ENCODE measurements around the gene TMEM151B.

The TMEM151B gene

DNA sequence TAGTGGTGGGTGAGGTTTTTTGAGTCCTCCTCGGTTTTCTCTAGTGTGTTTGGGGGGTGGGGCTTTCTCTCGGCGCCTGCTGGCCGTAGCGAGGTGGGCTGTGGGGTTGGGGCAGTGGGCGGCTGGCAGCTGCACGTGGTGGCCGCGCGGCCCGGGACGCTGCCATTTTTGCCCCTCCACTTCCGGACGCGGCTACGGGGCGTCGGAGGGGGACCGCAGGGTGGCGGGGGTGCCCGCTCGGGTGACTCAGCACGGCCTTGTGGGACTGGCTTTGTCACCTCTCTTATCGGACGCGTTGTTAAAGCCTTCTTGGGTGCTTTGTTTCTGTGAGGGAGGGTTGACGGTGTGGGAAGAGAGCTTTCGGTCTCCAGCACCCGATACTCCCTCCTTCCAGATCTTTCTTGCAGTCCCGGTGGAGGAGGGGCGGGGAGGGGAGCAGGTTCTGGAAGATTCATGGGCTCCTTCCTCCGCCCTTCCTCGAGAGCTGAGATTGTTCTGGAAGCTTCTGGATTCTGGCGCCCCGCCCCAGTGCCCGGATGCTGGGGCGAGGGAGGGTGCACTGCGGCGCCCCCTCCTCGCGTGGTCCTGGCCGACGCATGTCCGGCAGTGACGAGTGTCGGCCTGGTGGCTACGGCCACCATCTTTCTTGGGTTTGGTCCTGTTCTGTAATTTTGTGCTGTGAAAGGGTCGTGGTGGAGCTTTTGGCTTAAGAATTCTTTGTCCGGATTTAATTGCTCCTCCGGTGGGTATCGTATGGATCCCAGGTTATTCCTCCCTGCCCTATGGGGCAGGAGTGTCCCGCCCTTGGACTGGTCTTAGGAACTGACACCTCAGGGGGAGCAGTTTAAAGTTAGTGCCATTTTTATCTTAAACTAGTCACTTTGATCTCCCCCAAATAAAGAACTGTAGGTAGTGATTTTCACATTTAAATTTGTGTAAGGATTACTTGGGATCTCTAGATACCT lies 22.6 kb upstream of the TMEM151B start:
- Histone ChIP-seq H3K4me1 (ENCODE audit: low read length) (peaks cover 22% of the 10 kb centered on the region), H3K27me3 (ENCODE audit: low read depth, low read length) (no peaks in the 10 kb centered on the region), H3K9ac (ENCODE audit: low read length) (peak overlapping the region; percentile 99), H4K20me1 (ENCODE audit: insufficient read depth, low read length) (peaks cover 50% of the 10 kb centered on the region), H3K9me3 (ENCODE audit: insufficient read depth, low read length) (no peaks in the 10 kb centered on the region), H3K4me2 (ENCODE audit: low read length) (peak overlapping the region; percentile 93), H3K4me3 (ENCODE audit: low read length) (peak overlapping the region; percentile 92), H3K27ac (ENCODE audit: low read length) (peak overlapping the region; percentile 87), H3K36me3 (replicated peaks; ENCODE audit: low read depth, low read length) (peaks cover 52% of the 10 kb centered on the region), H2AFZ (ENCODE audit: low read depth, low read length) (no peak overlapping the region), H3K79me2 (ENCODE audit: low read length) (peaks cover 66% of the 10 kb centered on the region)
- TF ChIP-seq, protein P1, sequence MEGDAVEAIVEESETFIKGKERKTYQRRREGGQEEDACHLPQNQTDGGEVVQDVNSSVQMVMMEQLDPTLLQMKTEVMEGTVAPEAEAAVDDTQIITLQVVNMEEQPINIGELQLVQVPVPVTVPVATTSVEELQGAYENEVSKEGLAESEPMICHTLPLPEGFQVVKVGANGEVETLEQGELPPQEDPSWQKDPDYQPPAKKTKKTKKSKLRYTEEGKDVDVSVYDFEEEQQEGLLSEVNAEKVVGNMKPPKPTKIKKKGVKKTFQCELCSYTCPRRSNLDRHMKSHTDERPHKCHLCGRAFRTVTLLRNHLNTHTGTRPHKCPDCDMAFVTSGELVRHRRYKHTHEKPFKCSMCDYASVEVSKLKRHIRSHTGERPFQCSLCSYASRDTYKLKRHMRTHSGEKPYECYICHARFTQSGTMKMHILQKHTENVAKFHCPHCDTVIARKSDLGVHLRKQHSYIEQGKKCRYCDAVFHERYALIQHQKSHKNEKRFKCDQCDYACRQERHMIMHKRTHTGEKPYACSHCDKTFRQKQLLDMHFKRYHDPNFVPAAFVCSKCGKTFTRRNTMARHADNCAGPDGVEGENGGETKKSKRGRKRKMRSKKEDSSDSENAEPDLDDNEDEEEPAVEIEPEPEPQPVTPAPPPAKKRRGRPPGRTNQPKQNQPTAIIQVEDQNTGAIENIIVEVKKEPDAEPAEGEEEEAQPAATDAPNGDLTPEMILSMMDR (IDR thresholded peaks at IDR 0.05; ENCODE audit: low read depth, low read length): 0 out of 2 replicates have a peak, but pooled peaks have one; percentile 7
- TF ChIP-seq EZH2phosphoT487 (IDR thresholded peaks at IDR 0.05; ENCODE audit: low read depth): no peak

DNA sequence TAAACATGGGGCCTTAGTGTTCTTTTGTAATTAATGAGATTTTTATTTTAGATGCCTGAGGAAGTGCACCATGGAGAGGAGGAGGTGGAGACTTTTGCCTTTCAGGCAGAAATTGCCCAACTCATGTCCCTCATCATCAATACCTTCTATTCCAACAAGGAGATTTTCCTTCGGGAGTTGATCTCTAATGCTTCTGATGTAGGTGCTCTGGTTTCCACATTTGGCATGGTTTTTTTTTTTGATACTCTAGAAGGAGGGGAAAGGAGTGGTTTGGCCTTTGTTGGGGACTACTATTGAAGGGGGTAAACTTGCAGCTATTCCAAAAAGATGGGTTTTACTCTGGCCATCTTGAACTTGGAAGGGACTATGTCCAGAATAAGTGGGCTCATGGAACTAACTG lies 21.7 kb upstream of the TMEM151B start:
- peak overlapping the region; percentile 99 for H3K9ac ChIP-seq (ENCODE audit: low read length)
- peaks cover 22% of the 10 kb centered on the region for H3K4me1 ChIP-seq (ENCODE audit: low read length)
- TF ChIP-seq, protein P1 (IDR thresholded peaks at IDR 0.05; ENCODE audit: low read depth, low read length): no peak
- H3K4me2 ChIP-seq (ENCODE audit: low read length): peak overlapping the region; percentile 93
- no peaks in the 10 kb centered on the region for H3K9me3 ChIP-seq (ENCODE audit: insufficient read depth, low read length)
- peak overlapping the region; percentile 87 for H3K27ac ChIP-seq (ENCODE audit: low read length)
- H3K36me3 ChIP-seq (replicated peaks; ENCODE audit: low read depth, low read length): peaks cover 59% of the 10 kb centered on the region
- H4K20me1 ChIP-seq (ENCODE audit: insufficient read depth, low read length): peaks cover 59% of the 10 kb centered on the region
- no peak overlapping the region for H2AFZ ChIP-seq (ENCODE audit: low read depth, low read length)
- peaks cover 73% of the 10 kb centered on the region for H3K79me2 ChIP-seq (ENCODE audit: low read length)
- no peaks in the 10 kb centered on the region for H3K27me3 ChIP-seq (ENCODE audit: low read depth, low read length)
- peak overlapping the region; percentile 92 for H3K4me3 ChIP-seq (ENCODE audit: low read length)

DNA sequence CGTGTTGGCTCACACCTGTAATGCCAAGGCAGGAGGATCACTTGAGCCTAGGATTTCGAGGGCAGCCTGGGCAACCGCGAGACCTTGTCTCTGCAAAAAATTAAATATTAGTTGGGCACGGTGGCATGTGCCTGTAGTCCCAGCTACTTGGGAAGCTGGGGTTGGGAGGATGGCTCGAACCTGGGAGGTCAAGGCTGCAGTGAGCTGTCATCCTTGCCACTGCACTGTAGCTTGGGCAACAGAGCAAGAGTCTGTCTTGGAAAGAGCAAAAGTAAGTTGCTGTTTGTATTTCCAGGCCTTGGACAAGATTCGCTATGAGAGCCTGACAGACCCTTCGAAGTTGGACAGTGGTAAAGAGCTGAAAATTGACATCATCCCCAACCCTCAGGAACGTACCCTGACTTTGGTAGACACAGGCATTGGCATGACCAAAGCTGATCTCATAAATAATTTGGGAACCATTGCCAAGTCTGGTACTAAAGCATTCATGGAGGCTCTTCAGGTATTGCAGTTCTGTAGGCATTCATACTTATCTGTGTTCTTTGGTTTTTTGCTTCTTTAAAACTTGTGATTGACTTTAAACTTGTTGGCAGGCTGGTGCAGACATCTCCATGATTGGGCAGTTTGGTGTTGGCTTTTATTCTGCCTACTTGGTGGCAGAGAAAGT lies 21.0 kb upstream of the TMEM151B start:
- H3K4me2 ChIP-seq (ENCODE audit: low read length): peak overlapping the region; percentile 93
- TF ChIP-seq EZH2phosphoT487 (IDR thresholded peaks at IDR 0.05; ENCODE audit: low read depth): no peak
- TF ChIP-seq, protein P1 (IDR thresholded peaks at IDR 0.05; ENCODE audit: low read depth, low read length): no peak
- H3K4me1 ChIP-seq (ENCODE audit: low read length): peaks cover 22% of the 10 kb centered on the region
- H3K36me3 ChIP-seq (replicated peaks; ENCODE audit: low read depth, low read length): peaks cover 64% of the 10 kb centered on the region
- peaks cover 65% of the 10 kb centered on the region for H4K20me1 ChIP-seq (ENCODE audit: insufficient read depth, low read length)
- H3K9me3 ChIP-seq (ENCODE audit: insufficient read depth, low read length): no peaks in the 10 kb centered on the region
- H3K9ac ChIP-seq (ENCODE audit: low read length): peak overlapping the region; percentile 99; the same call in 1 of the 2 replicates
- no peak overlapping the region for H2AFZ ChIP-seq (ENCODE audit: low read depth, low read length)
- peaks cover 74% of the 10 kb centered on the region for H3K79me2 ChIP-seq (ENCODE audit: low read length)
- H3K27ac ChIP-seq (ENCODE audit: low read length): peak overlapping the region; percentile 87
- H3K27me3 ChIP-seq (ENCODE audit: low read depth, low read length): no peaks in the 10 kb centered on the region
- peak overlapping the region; percentile 92 for H3K4me3 ChIP-seq (ENCODE audit: low read length)

Data from OCI-LY3 (cell line).